Keratinocyte (primary cell): ENCODE measurements around the gene EFCAB6. TPM values are rescaled to one million over a fixed set of nuclear protein-coding genes. Genes with fewer than 3 reads are reported as not detected.

Experiments
- DNase-seq: peaks from one replicate; pipeline ENCODE4 v3.0.0-alpha.2; 2011; ENCODE audit warnings: low read depth, missing footprints, low spot score
- FAIRE-seq: peaks from 2 replicates; lab custom pipeline; 2011; peaks lifted over from hg19 to GRCh38; lab: Jason Lieb, UNC
- H2AFZ ChIP-seq: 2 replicates; pipeline ENCODE4 v1.6.0; 2012; ENCODE audit warnings: low read length, control low read depth, inconsistent platforms; ENCODE audit not compliant: control insufficient read depth
- H3K27ac ChIP-seq: 2 replicates; pipeline ENCODE4 v1.5.1; 2011; ENCODE audit warnings: low read length; ENCODE audit not compliant: control insufficient read depth, insufficient read depth
- H3K27me3 ChIP-seq: 3 replicates; pipeline ENCODE4 v1.6.0; 2011; ENCODE audit warnings: low read length; ENCODE audit not compliant: control insufficient read depth, insufficient read depth; ENCODE audit errors: extremely low read depth
- H3K36me3 ChIP-seq, 2 experiments: 2 replicates in 1 of 2; 3 replicates in 1 of 2; pipeline ENCODE4 v1.5.1; 2011; ENCODE audit warnings: low read length in 2 of 2, mild to moderate bottlenecking in 1 of 2; ENCODE audit not compliant: control insufficient read depth in 2 of 2, insufficient read depth in 2 of 2; ENCODE audit errors: extremely low read depth in 1 of 2
- H3K4me1 ChIP-seq: 3 replicates; pipeline ENCODE4 v1.5.1; 2011; ENCODE audit warnings: low read length; ENCODE audit not compliant: control insufficient read depth, insufficient read depth; ENCODE audit errors: extremely low read depth
- H3K4me2 ChIP-seq: 3 replicates; pipeline ENCODE4 v1.6.0; 2011; ENCODE audit warnings: low read depth, low read length; ENCODE audit not compliant: control insufficient read depth, insufficient read depth; ENCODE audit errors: extremely low read depth
- H3K4me3 ChIP-seq, 3 experiments: fragments of 200-600 bp in 1 of 3; sonication (generic) in 1 of 3; 2 replicates in 2 of 3; 3 replicates in 1 of 3; pipeline ENCODE4 v1.5.1; 2011 to 2016; ENCODE audit warnings: low read length in 3 of 3, mild to moderate bottlenecking in 3 of 3, control low read depth in 2 of 3, inconsistent platforms in 1 of 3, low read depth in 1 of 3, mixed read lengths in 1 of 3, mixed run types in 1 of 3, moderate library complexity in 1 of 3; ENCODE audit not compliant: control insufficient read depth in 2 of 3, insufficient read depth in 2 of 3; ENCODE audit errors: extremely low read depth in 1 of 3
- H3K79me2 ChIP-seq: 2 replicates; pipeline ENCODE4 v1.6.0; 2012; ENCODE audit warnings: low read length; ENCODE audit not compliant: control insufficient read depth, insufficient read depth
- H3K9ac ChIP-seq: 3 replicates; pipeline ENCODE4 v1.6.0; 2011; ENCODE audit warnings: low read length; ENCODE audit not compliant: control insufficient read depth, insufficient read depth; ENCODE audit errors: extremely low read depth
- H3K9me1 ChIP-seq: 3 replicates; pipeline ENCODE4 v1.6.0; 2011; ENCODE audit warnings: low read length; ENCODE audit not compliant: control insufficient read depth, insufficient read depth; ENCODE audit errors: extremely low read depth
- H3K9me3 ChIP-seq: 2 replicates; pipeline ENCODE4 v1.5.1; 2012; ENCODE audit warnings: low read depth, low read length; ENCODE audit not compliant: control insufficient read depth
- H4K20me1 ChIP-seq: 3 replicates; pipeline ENCODE4 v1.6.0; 2011; ENCODE audit warnings: low read length; ENCODE audit not compliant: control insufficient read depth, insufficient read depth; ENCODE audit errors: extremely low read depth
- CTCF ChIP-seq, 3 experiments: IDR thresholded peaks in 1 of 3; conservative IDR thresholded peaks in 1 of 3; optimal IDR thresholded peaks in 1 of 3; 2 replicates in 2 of 3; 3 replicates in 1 of 3; pipeline versions ENCODE3 to v1.5.1; 2011; ENCODE audit warnings: low read length in 3 of 3, mild to moderate bottlenecking in 3 of 3, moderate library complexity in 2 of 3, control low read depth in 1 of 3, inconsistent platforms in 1 of 3; ENCODE audit not compliant: insufficient read depth in 2 of 3; ENCODE audit errors: extremely low read depth in 1 of 3
- EZH2 ChIP-seq: IDR thresholded peaks from one replicate; pipeline ENCODE4 v1.6.1; 2012; ENCODE audit warnings: inconsistent platforms, mild to moderate bottlenecking, low read length, moderate library complexity
- dilution Hi-C: fragments of 300-500 bp; cut with MboI; formaldehyde crosslinking; loops from one replicate; pipeline ENCODE4 v1.7.0; 2020; ENCODE audit warnings: low sequenced_read_pairs; ENCODE audit not compliant: extremely low pct_ligation_motif_present
- polyA plus RNA-seq, 5 experiments: library from polyadenylated mRNA; depleted of rRNA in 3 of 5; stranded (reverse) in 3 of 5; stranded (forward) in 1 of 5; unstranded in 1 of 5; fragments of >200 nt; gene quantifications; 1 replicate in 1 of 5; 2 replicates in 3 of 5; 3 replicates in 1 of 5; pipeline versions ENCODE4 v1.2.1 to v1.2.3, GENCODE V29; 2011 to 2012; ENCODE audit warnings: missing spikeins in 2 of 5, low read depth in 1 of 5, low replicate concordance in 1 of 5

The EFCAB6 gene
- polyA plus RNA-seq, 1 donor (not counting 4 experiments of a cell fraction or from before 2014, with no cell fraction given), result 0.18 TPM

GRCh38 chr22:43754176-43754575 lies 57.9 kb downstream of the EFCAB6 start:
- Histone ChIP-seq H3K27me3 (peaks cover 21% of the 10 kb centered on the region), H3K36me3 (no peaks in the 10 kb centered on the region), H4K20me1 (no peaks in the 10 kb centered on the region), H3K27ac (no peak overlapping the region), H3K4me3 (no peak overlapping the region), H3K4me1 (no peaks in the 10 kb centered on the region), H3K4me2 (no peak overlapping the region), H3K9ac (no peak overlapping the region), H3K79me2 (no peaks in the 10 kb centered on the region), H3K9me1 (no peaks in the 10 kb centered on the region), H2AFZ (no peak overlapping the region), H3K9me3 (no peaks in the 10 kb centered on the region)
- FAIRE-seq, result no peak
- dilution Hi-C loops, result no loop called here
- no peak for DNase-seq
- TF ChIP-seq CTCF (optimal IDR thresholded peaks at IDR 0.05 in 1 of 3, IDR thresholded peaks at IDR 0.05 in 1 of 3, conservative IDR thresholded peaks at IDR 0.05 in 1 of 3; ENCODE audit: extremely low read depth in 1 of 3, insufficient read depth in 2 of 3, low read length in 3 of 3), result no peak
- TF ChIP-seq EZH2, result no peak

- H4K20me1 ChIP-seq, result no peaks in the 10 kb centered on the region
- TF ChIP-seq CTCF (optimal IDR thresholded peaks at IDR 0.05 in 1 of 3, IDR thresholded peaks at IDR 0.05 in 1 of 3, conservative IDR thresholded peaks at IDR 0.05 in 1 of 3; ENCODE audit: extremely low read depth in 1 of 3, insufficient read depth in 2 of 3, low read length in 3 of 3), result no peak
- no peak for TF ChIP-seq EZH2
- H3K4me2 ChIP-seq, result no peak overlapping the region
- H2AFZ ChIP-seq, result no peak overlapping the region
- no peaks in the 10 kb centered on the region for H3K4me1 ChIP-seq
- H3K9me1 ChIP-seq, result no peaks in the 10 kb centered on the region
- dilution Hi-C loops, result no loop called here
- peaks cover 21% of the 10 kb centered on the region for H3K27me3 ChIP-seq
- DNase-seq, result no peak
- no peak overlapping the region for H3K4me3 ChIP-seq
- no peak for FAIRE-seq
- no peaks in the 10 kb centered on the region for H3K79me2 ChIP-seq
- no peak overlapping the region for H3K27ac ChIP-seq
- H3K9me3 ChIP-seq, result no peaks in the 10 kb centered on the region
- no peak overlapping the region for H3K9ac ChIP-seq
- H3K36me3 ChIP-seq, result no peaks in the 10 kb centered on the region
These were observed 58.4 kb downstream of the EFCAB6 start for GRCh38 chr22:43753688-43754087.
